Stimulated activated memory B cell treated with anti-CD40 and anti-IgM and Interleukin-4, amounts not matched to agents 10 μg/mL and 1 μg/mL and 100 μg/mL, for 72 hours (primary cell): ENCODE data around the gene ZDHHC11B.
A peak's percentile ranks its signal among the peaks of the same experiment; 100 is the strongest.
"Not testable (repeated sequence)": the region's sequence is repeated elsewhere in the genome, so short reads cannot be mapped to it uniquely, and the experiment has no call there.

Experiments used
- ATAC-seq: fragments of 150-1000 bp; cut with Tn5 transposase; 2 replicates; pipeline ENCODE4 v1.10.0; 2021
- H3K27ac Mint-ChIP-seq: one replicate; pipeline ENCODE4 v1.8.0; 2022; ENCODE audit warnings: mild to moderate bottlenecking, mixed read lengths
- H3K27me3 Mint-ChIP-seq: one replicate; pipeline ENCODE4 v1.8.0; 2022; ENCODE audit warnings: mixed read lengths
- H3K36me3 Mint-ChIP-seq: one replicate; pipeline ENCODE4 v1.8.0; 2022; ENCODE audit warnings: mixed read lengths
- H3K4me1 Mint-ChIP-seq: one replicate; pipeline ENCODE4 v1.8.0; 2022; ENCODE audit warnings: mixed read lengths
- H3K4me3 Mint-ChIP-seq: one replicate; pipeline ENCODE4 v1.8.0; 2022; ENCODE audit warnings: mild to moderate bottlenecking, moderate library complexity, mixed read lengths
- H3K9me3 Mint-ChIP-seq: one replicate; pipeline ENCODE4 v1.8.0; 2022; ENCODE audit warnings: mixed read lengths

The ZDHHC11B gene

DNA sequence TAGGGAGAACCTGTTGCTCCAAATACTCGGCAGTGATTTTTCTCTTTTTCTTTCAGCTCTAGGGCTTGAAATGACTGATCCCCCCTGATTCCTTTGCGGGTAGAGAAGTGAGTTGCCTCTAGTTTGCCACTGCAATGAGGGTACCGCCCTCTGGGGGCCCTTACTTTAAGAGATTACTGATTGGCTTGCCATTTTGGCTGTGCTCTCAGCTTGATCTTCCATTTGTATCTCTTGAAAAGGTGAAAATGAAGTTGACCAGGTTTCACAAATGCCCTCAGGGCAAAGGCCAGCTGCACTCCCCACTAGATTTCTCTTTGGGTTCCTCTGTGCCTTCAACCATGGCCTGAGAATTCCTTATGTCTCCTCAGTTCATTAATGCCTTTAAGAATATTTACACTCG lies 13.5 kb upstream of the ZDHHC11B start:
- Mint-ChIP-seq H3K27me3 (peaks cover 63% of the 10 kb centered on the region), H3K9me3 (peaks cover 28% of the 10 kb centered on the region)
- not testable (repeated sequence) for H3K36me3 Mint-ChIP-seq, H3K27ac Mint-ChIP-seq, ATAC-seq, H3K4me3 Mint-ChIP-seq, H3K4me1 Mint-ChIP-seq

- not testable (repeated sequence) for H3K27ac Mint-ChIP-seq, H3K4me3 Mint-ChIP-seq, H3K36me3 Mint-ChIP-seq, ATAC-seq, H3K4me1 Mint-ChIP-seq
- H3K27me3 Mint-ChIP-seq: peaks cover 44% of the 10 kb centered on the region
- H3K9me3 Mint-ChIP-seq: peaks cover 19% of the 10 kb centered on the region
Observed at GRCh38 chr5:795873-796272, 11.3 kb upstream of the ZDHHC11B start.

DNA sequence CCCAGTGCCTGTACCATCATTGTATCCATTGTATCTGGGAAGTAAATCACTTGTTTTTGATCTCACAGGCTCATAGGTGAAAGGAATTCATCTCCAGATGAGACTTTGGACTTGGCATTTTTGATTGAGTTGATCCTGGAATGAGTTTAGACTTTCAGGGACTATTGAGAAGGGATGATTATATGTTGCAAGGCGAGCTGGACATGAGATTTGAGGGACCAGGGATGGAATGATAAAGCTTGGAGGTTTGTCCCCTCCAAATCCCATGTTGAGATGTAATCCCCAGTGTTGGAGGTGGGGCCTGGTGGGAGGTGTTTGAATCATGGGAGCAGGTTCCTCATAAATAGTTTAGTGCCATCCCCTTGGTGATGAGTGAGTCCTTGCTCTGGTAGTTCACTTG lies 10.4 kb upstream of the ZDHHC11B start:
- H3K4me1 Mint-ChIP-seq, H3K27ac Mint-ChIP-seq, H3K36me3 Mint-ChIP-seq, H3K4me3 Mint-ChIP-seq, ATAC-seq: not testable (repeated sequence)
- peaks cover 45% of the 10 kb centered on the region for H3K27me3 Mint-ChIP-seq
- peaks cover 23% of the 10 kb centered on the region for H3K9me3 Mint-ChIP-seq

DNA sequence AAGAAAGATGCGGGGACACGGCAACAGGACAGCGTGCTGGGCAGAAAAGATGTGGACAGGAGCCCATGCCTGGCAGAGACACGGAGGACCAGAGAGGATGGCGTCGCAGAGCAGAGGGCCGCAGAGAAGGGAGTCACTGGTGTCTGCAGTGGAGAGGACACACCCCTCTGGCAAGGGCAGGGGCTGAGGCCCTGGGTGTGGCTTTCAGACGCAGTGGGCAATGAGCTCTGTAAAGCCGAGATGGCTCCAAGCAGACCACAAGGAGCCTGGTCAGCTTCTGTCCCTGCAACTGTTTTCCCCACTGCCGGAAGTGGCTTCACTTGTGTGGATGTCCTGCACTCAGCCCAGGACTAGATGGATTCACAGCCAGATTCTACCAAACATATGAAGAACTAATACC lies 4.2 kb upstream of the ZDHHC11B start:
- not testable (repeated sequence) for H3K27ac Mint-ChIP-seq, H3K36me3 Mint-ChIP-seq, H3K4me3 Mint-ChIP-seq, ATAC-seq
- Mint-ChIP-seq H3K4me1 (peaks cover 12% of the 10 kb centered on the region), H3K9me3 (peaks cover 14% of the 10 kb centered on the region), H3K27me3 (peaks cover 39% of the 10 kb centered on the region)

- H3K36me3 Mint-ChIP-seq, H3K9me3 Mint-ChIP-seq, H3K4me3 Mint-ChIP-seq, H3K27ac Mint-ChIP-seq, ATAC-seq: not testable (repeated sequence)
- H3K4me1 Mint-ChIP-seq: peaks cover 15% of the 10 kb centered on the region
- H3K27me3 Mint-ChIP-seq: peaks cover 44% of the 10 kb centered on the region
Observed at GRCh38 chr5:787857-788233, 3.3 kb upstream of the ZDHHC11B start.

- Mint-ChIP-seq H3K27me3 (peaks cover 44% of the 10 kb centered on the region), H3K4me1 (peaks cover 15% of the 10 kb centered on the region)
- not testable (repeated sequence) for H3K27ac Mint-ChIP-seq, H3K36me3 Mint-ChIP-seq, ATAC-seq, H3K9me3 Mint-ChIP-seq, H3K4me3 Mint-ChIP-seq
Observed at GRCh38 chr5:787224-787856, 2.8 kb upstream of the ZDHHC11B start.

DNA sequence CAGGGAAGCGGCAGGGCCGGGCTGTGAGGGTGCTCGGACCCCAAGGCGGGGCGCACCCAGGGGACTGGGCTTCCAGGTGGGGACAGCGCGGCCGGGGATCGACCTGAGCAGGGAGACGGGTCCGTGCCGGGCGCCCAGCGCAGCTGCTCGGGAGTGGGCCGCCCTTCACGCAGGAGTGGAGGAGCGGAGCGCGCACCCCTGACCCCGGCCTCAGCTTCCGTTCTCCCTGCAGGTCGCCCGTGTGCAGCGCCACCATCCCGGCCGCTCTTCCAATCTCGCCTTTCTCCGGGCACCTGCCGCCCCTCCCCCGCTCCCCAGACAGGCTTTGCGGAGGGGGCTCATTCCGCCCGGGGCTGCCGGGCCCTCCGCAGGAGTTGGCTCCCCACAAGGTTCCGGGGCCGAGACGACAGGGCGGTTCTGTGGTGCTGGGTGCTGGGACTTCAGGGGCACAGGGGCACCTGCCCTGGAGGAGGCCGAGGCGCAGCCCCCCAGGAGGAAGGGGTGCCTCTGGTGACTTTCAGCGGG lies 714 bp upstream of the ZDHHC11B start:
- H3K4me1 Mint-ChIP-seq, H3K9me3 Mint-ChIP-seq, H3K27ac Mint-ChIP-seq, H3K36me3 Mint-ChIP-seq: not testable (repeated sequence)
- ATAC-seq: peak; percentile 17
- peaks cover 45% of the 10 kb centered on the region for H3K27me3 Mint-ChIP-seq
- peak overlapping the region; percentile 72 for H3K4me3 Mint-ChIP-seq

GRCh38 chr5:783881-784427 lies 575 bp downstream of the ZDHHC11B start:
- H3K36me3 Mint-ChIP-seq, H3K4me1 Mint-ChIP-seq, H3K9me3 Mint-ChIP-seq, H3K27ac Mint-ChIP-seq, ATAC-seq: not testable (repeated sequence)
- H3K4me3 Mint-ChIP-seq: peak overlapping the region; percentile 65
- peaks cover 36% of the 10 kb centered on the region for H3K27me3 Mint-ChIP-seq

- H3K27ac Mint-ChIP-seq: not testable (repeated sequence)
Observed at GRCh38 chr5:783049-783802, 1.3 kb downstream of the ZDHHC11B start.

DNA sequence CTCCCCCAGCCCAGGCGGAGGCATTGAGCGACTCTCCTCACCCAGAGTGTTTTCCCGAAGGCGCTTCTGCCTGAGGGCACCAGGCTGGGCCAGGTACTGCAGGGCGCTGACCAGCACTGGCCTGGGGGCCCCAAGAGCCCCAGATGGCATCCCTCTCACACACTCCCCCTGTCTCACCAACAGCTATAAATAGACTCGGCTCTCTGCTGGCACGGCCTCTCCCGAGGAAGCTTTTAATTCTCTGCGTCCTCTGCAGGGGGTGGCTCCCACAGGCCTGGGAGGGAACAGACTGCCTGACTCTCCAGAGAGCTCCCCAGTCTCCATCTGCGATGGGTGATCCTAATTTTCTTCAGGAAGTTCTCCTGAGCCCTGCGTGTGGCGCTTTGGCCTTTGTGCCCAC lies 2.2 kb downstream of the ZDHHC11B start:
- not testable (repeated sequence) for H3K27ac Mint-ChIP-seq, H3K4me3 Mint-ChIP-seq, H3K9me3 Mint-ChIP-seq, ATAC-seq, H3K36me3 Mint-ChIP-seq, H3K4me1 Mint-ChIP-seq
- peaks cover 36% of the 10 kb centered on the region for H3K27me3 Mint-ChIP-seq

More at GRCh38 chr5:783049-783802, 1.3 kb downstream of the ZDHHC11B start:
- not testable (repeated sequence) for H3K4me1 Mint-ChIP-seq, ATAC-seq, H3K9me3 Mint-ChIP-seq, H3K36me3 Mint-ChIP-seq
- H3K4me3 Mint-ChIP-seq: peak overlapping the region; percentile 65
- H3K27me3 Mint-ChIP-seq: peaks cover 36% of the 10 kb centered on the region

- not testable (repeated sequence) for ATAC-seq, H3K36me3 Mint-ChIP-seq, H3K4me3 Mint-ChIP-seq, H3K9me3 Mint-ChIP-seq, H3K27ac Mint-ChIP-seq, H3K4me1 Mint-ChIP-seq
- peaks cover 44% of the 10 kb centered on the region for H3K27me3 Mint-ChIP-seq
Observed at GRCh38 chr5:780571-780970, 4.0 kb downstream of the ZDHHC11B start.

DNA sequence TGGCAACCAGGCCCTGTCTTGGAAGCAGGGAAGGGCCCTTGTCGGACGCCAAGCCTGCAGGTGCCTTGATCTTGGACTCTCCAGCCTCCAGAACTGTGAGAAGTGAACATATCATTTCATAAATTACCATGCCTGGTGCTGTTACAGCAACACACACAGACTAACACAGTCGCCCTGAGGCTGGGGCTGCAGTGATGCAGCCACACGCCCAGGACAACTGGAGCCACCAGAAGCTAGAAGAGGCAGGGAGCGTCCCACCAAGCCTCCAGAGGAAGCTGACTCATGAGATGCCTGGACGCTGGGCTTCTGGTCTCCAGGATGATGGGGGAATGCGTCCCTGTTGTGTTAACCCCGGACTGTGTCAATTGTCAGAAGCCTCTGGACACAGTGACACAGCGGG lies 5.6 kb downstream of the ZDHHC11B start:
- H3K9me3 Mint-ChIP-seq, H3K4me1 Mint-ChIP-seq, ATAC-seq, H3K27ac Mint-ChIP-seq, H3K36me3 Mint-ChIP-seq, H3K4me3 Mint-ChIP-seq: not testable (repeated sequence)
- H3K27me3 Mint-ChIP-seq: peaks cover 48% of the 10 kb centered on the region

GRCh38 chr5:778421-778820 lies 6.1 kb downstream of the ZDHHC11B start:
- not testable (repeated sequence) for ATAC-seq, H3K9me3 Mint-ChIP-seq, H3K4me1 Mint-ChIP-seq, H3K27ac Mint-ChIP-seq, H3K36me3 Mint-ChIP-seq, H3K4me3 Mint-ChIP-seq
- H3K27me3 Mint-ChIP-seq: peaks cover 43% of the 10 kb centered on the region

GRCh38 chr5:777756-778161 lies 6.8 kb downstream of the ZDHHC11B start:
- ATAC-seq: peak; percentile 37
- Mint-ChIP-seq H3K27ac (no peak overlapping the region), H3K27me3 (peaks cover 41% of the 10 kb centered on the region), H3K4me1 (no peaks in the 10 kb centered on the region), H3K36me3 (no peaks in the 10 kb centered on the region), H3K4me3 (no peak overlapping the region), H3K9me3 (no peaks in the 10 kb centered on the region)

GRCh38 chr5:776862-777711 lies 7.4 kb downstream of the ZDHHC11B start:
- Mint-ChIP-seq H3K4me3 (no peak overlapping the region), H3K9me3 (no peaks in the 10 kb centered on the region), H3K27me3 (peaks cover 41% of the 10 kb centered on the region), H3K27ac (no peak overlapping the region), H3K4me1 (no peaks in the 10 kb centered on the region), H3K36me3 (no peaks in the 10 kb centered on the region)
- ATAC-seq: no peak
